ENCODE data around the gene MUSK.
"Not testable (repeated sequence)": the region's sequence is repeated elsewhere in the genome, so short reads cannot be mapped to it uniquely, and the experiment has no call there.

Gene MUSK

DNA sequence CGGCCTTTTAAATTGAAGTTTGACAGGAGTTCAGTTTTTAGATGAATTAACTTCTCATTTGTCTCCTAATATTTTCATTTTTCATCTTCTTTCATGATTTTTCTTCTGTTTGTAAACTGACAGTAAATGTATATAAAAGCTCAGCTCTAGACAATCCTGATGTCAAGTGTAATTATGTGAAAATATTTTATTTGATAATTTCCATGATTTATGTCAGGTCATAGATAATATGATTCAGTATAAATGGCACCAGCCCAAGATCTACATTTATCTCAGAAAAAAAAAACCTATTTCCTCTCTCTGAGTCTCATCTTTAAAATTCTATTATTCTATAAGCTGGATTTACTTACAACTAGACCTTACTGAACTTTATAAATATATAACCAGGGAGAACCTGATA is 115.7 kb downstream of the MUSK start:
- no peak for TF ChIP-seq CTCF (IDR thresholded peaks at IDR 0.05; ENCODE audit: extremely low read depth, insufficient read depth, missing control alignments)
- in situ Hi-C loops (cut with MboI; ENCODE audit: low pct_unique_long_range_greater_than_20kb, low sequenced_read_pairs, unreplicated experiment), result no loop called here

DNA sequence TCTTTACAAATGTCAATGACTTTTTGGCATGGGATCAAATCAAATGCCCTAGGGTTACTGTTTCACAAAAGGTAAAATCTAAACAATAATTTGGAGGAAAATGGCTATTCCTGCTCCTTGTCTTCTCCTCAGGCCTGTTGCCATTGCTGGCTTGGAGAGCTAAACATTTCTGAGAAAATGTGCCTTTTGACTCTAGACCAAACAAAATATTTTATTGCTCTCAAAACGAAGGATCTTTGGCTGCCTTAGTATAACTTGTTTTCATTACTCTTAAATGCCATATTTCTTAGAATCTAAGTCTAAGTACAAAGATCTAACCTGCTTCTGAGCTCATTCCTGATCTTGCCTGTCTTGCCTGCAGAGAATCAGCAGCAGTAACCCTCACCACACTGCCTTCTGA is 116.6 kb downstream of the MUSK start:
- in situ Hi-C loops (cut with MboI; ENCODE audit: low pct_unique_long_range_greater_than_20kb, low sequenced_read_pairs, unreplicated experiment), result no loop called here
- DNase-seq (ENCODE audit: low spot score), result no peak
- TF ChIP-seq CTCF (IDR thresholded peaks at IDR 0.05; ENCODE audit: extremely low read depth, insufficient read depth, missing control alignments), result no peak

More for the DNA sequence above, 115.7 kb downstream of the MUSK start:
- no peak for DNase-seq (ENCODE audit: low spot score)

DNA sequence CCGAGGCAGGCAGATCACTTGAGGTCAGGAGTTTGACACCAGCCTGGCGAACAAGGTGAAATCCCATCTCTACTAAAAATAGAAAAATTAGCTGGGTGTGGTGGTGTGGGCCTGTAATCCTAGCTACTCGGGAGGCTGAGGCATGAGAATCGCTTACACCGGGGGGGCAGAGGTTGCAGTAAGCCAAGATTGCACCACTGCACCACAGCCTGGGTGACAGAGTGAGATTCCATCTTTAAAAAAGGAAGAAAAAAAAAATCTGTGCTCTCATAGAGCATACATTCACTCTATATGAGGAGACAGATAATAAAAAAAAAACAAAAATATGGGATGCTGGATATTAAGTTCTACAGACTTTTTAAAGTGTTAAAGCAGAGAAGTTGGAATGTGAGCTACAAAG is 119.8 kb downstream of the MUSK start:
- DNase-seq (ENCODE audit: low spot score); in situ Hi-C loops (cut with MboI; ENCODE audit: low pct_unique_long_range_greater_than_20kb, low sequenced_read_pairs, unreplicated experiment): not testable (repeated sequence)

DNA sequence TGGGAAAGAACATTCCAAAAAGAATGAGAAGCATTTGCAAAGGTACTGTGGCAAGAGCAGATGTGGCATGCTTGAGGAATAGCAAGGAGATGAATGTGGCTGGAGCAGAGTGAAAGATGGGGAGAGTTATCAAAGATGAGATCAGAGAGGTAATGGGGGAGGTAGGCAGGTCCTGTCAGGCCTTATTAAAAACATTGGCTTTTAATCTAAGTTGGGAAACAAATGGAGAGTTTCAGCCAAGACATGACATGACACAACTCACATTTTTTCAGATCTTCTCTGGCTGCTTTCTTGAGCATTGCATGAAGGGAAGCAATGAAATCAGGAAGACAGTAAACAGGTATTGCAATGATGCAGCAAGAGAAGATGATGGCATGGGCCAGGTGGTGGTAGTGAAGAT is 120.3 kb downstream of the MUSK start:
- no peak for DNase-seq (ENCODE audit: low spot score)
- in situ Hi-C loops (cut with MboI; ENCODE audit: low pct_unique_long_range_greater_than_20kb, low sequenced_read_pairs, unreplicated experiment), result no loop called here

GRCh38 chr9:110797611-110798010 is 129.0 kb downstream of the MUSK start:
- TF ChIP-seq CTCF (IDR thresholded peaks at IDR 0.05; ENCODE audit: extremely low read depth, insufficient read depth, missing control alignments), result no peak
- in situ Hi-C loops (cut with MboI; ENCODE audit: low pct_unique_long_range_greater_than_20kb, low sequenced_read_pairs, unreplicated experiment), result no loop called here
- DNase-seq (ENCODE audit: low spot score), result no peak

More for the DNA sequence above, 120.3 kb downstream of the MUSK start:
- no peak for TF ChIP-seq CTCF (IDR thresholded peaks at IDR 0.05; ENCODE audit: extremely low read depth, insufficient read depth, missing control alignments)

DNA sequence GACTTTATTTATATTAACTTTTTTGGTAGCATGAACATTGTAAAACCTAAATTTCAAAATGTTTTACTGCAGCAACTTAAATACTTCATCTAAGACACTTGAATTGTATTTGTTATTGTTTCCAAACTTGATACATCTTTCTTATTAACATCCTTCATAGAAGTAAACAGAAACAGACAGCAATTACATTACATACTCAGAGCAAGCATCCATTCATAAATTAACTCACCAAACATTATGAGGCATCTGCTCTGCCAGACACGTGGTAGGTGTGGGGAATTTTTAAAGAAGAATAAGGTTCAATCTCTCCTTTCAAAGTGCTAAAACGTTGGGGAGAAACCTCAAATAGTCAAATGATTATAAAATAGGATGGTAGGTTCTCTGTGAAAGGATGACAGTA is 130.8 kb downstream of the MUSK start:
- in situ Hi-C loops (cut with MboI; ENCODE audit: low pct_unique_long_range_greater_than_20kb, low sequenced_read_pairs, unreplicated experiment), result no loop called here
- DNase-seq (ENCODE audit: low spot score), result no peak

DNA sequence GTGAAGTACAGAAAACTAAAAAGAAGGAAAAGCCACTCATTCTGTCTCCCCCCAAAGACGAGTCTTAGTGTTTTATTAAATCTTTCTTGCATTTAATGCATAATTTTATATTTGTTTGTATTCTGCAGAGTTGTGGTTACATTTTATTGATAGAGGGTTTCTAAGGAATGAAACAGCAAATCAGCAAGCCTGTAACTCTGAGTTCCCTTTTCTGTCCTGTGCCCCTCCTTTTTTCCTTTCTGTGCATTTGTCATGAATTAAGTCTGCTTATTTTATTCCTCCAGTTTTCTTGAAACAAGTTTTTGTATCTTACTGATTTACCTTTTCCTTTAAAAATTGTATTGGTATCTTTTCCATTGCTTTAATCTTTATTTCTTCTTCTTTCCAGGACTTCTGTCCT is 132.8 kb downstream of the MUSK start:
- no peak for DNase-seq (ENCODE audit: low spot score)
- TF ChIP-seq CTCF (IDR thresholded peaks at IDR 0.05; ENCODE audit: extremely low read depth, insufficient read depth, missing control alignments), result no peak
- in situ Hi-C loops (cut with MboI; ENCODE audit: low pct_unique_long_range_greater_than_20kb, low sequenced_read_pairs, unreplicated experiment), result no loop called here

More for the DNA sequence above, 130.8 kb downstream of the MUSK start:
- TF ChIP-seq CTCF (IDR thresholded peaks at IDR 0.05; ENCODE audit: extremely low read depth, insufficient read depth, missing control alignments), result no peak
